GM12891 (cell line): Measurements from ENCODE around the gene MBOAT2.

ENCODE experiments used
- PAX5 ChIP-seq: IDR thresholded peaks from 2 replicates; pipeline ENCODE4 v1.6.1; 2011; ENCODE audit warnings: low read length, moderate library complexity, mild to moderate bottlenecking; ENCODE audit not compliant: insufficient read depth, severe bottlenecking
- POLR2A ChIP-seq: IDR thresholded peaks from 2 replicates; pipeline ENCODE4 v1.6.1; 2011; ENCODE audit warnings: low read depth, low read length, control low read depth
- POLR2AphosphoS5 ChIP-seq: IDR thresholded peaks from 2 replicates; pipeline ENCODE4 v1.6.1; 2011; ENCODE audit warnings: low read depth, low read length, control low read depth
- SPI1 ChIP-seq: IDR thresholded peaks from 2 replicates; pipeline ENCODE4 v1.6.1; 2011; ENCODE audit warnings: low read depth, low read length, control low read depth
- TAF1 ChIP-seq: IDR thresholded peaks from 2 replicates; pipeline ENCODE4 v1.6.1; 2011; ENCODE audit warnings: low read depth, low read length, control low read depth

DNA sequence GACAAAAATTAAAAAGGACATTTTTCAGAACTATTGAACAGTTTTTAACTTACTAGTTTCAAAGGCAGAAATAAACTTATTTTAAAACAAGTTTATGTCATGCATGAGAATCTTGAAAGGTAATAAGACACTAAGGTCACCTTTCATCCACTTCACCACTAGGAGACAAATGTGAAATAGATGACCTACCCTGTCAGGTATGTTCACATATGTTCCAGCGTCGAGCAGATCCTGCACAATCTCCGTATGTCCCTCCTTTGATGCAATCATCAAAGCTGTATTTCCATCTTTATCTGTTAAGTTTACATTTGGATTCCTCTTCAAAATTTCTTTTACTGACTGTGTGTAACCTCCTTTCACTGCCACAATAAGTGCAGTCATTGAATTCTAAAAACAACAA lies 200.7 kb downstream of the MBOAT2 start:
- TF ChIP-seq POLR2A (no peak), POLR2AphosphoS5 (no peak), TAF1 (no peak), SPI1 (no peak), PAX5 (no peak)
